CD8-positive, alpha-beta memory T cell (primary cell): ENCODE results near the gene YBX2. TPM values are rescaled to one million over a fixed set of nuclear protein-coding genes. Genes with fewer than 3 reads are reported as not detected.
"Not testable (repeated sequence)": the region's sequence is repeated elsewhere in the genome, so short reads cannot be mapped to it uniquely, and the experiment has no call there.

ENCODE experiments used
- CTCF ChIA-PET: fragments of 350-600 bp; sonication (Branson Sonifier 250); formaldehyde crosslinking; loops from one replicate; lab custom pipeline; 2021; ENCODE audit warnings: antibody characterized with exemption; lab: Charles Lee
- POLR2A ChIA-PET: fragments of 350-600 bp; sonication (Branson Sonifier 250); formaldehyde crosslinking; loops from one replicate; lab custom pipeline; 2021; ENCODE audit warnings: antibody characterized with exemption; lab: Charles Lee
- DNase-seq, 5 donors: peaks; one replicate each; pipeline versions ENCODE4 v3.0.0 to v3.0.0-alpha.2; 2020 to 2022; ENCODE audit warnings: mixed read lengths in 1 of 5
- H3K27ac ChIP-seq: one replicate; pipeline ENCODE4 v1.7.0; 2013; ENCODE audit warnings: low read depth, mild to moderate bottlenecking, low read length, moderate library complexity
- H3K27me3 ChIP-seq: 2 replicates; pipeline ENCODE4 v1.7.0; 2013; ENCODE audit warnings: low read length, mild to moderate bottlenecking; ENCODE audit not compliant: insufficient read depth, poor library complexity, severe bottlenecking
- H3K36me3 ChIP-seq: 2 replicates; pipeline ENCODE4 v1.7.0; 2013; ENCODE audit warnings: mild to moderate bottlenecking, low read length, moderate library complexity; ENCODE audit not compliant: insufficient read depth
- H3K4me1 ChIP-seq: 2 replicates; pipeline ENCODE4 v1.7.0; 2013; ENCODE audit warnings: mild to moderate bottlenecking, low read length, moderate library complexity; ENCODE audit not compliant: insufficient read depth
- H3K4me3 ChIP-seq: 2 replicates; pipeline ENCODE4 v1.7.0; 2013; ENCODE audit warnings: mild to moderate bottlenecking, low read length
- H3K9me3 ChIP-seq: 2 replicates; pipeline ENCODE4 v1.7.0; 2013; ENCODE audit warnings: mild to moderate bottlenecking, low read length
- H3K27ac Mint-ChIP-seq, 8 donors: one replicate each; pipeline ENCODE4 v1.8.0; 2020 to 2021; ENCODE audit warnings: mixed read lengths in 8 of 8, mild to moderate bottlenecking in 6 of 8, inconsistent platforms in 3 of 8, moderate library complexity in 3 of 8
- H3K27me3 Mint-ChIP-seq, 2 donors: one replicate each; pipeline ENCODE4 v1.8.0; 2020 to 2021; ENCODE audit warnings: mixed read lengths in 2 of 2, mild to moderate bottlenecking in 1 of 2, moderate library complexity in 1 of 2
- H3K36me3 Mint-ChIP-seq, 3 donors: one replicate each; pipeline ENCODE4 v1.8.0; 2020 to 2021; ENCODE audit warnings: mixed read lengths in 3 of 3, inconsistent platforms in 1 of 3, mild to moderate bottlenecking in 1 of 3
- H3K4me1 Mint-ChIP-seq, 3 donors: one replicate each; pipeline ENCODE4 v1.8.0; 2020 to 2021; ENCODE audit warnings: mixed read lengths in 3 of 3, inconsistent platforms in 1 of 3, mild to moderate bottlenecking in 1 of 3
- H3K4me3 Mint-ChIP-seq, 7 donors: one replicate each; pipeline ENCODE4 v1.8.0; 2020 to 2021; ENCODE audit warnings: mixed read lengths in 7 of 7, mild to moderate bottlenecking in 6 of 7, moderate library complexity in 4 of 7, inconsistent platforms in 2 of 7
- H3K9me3 Mint-ChIP-seq, 5 donors: one replicate each; pipeline ENCODE4 v1.8.0; 2020 to 2022; ENCODE audit warnings: mixed read lengths in 5 of 5, mild to moderate bottlenecking in 3 of 5, moderate library complexity in 2 of 5, inconsistent platforms in 1 of 5
- polyA plus RNA-seq: library from polyadenylated mRNA; unstranded; fragments of 300-500 nt; fragmentation: Illumina TruSeq; gene quantifications from one replicate; pipeline ENCODE4 v1.2.3, GENCODE V29; 2021
- total RNA-seq, 2 experiments: library from RNA; stranded (reverse); gene quantifications; one replicate each; pipeline ENCODE4 v1.2.3, GENCODE V29; 2021

YBX2 gene
- total RNA-seq (under 1 TPM; 0.07 to 0.26 TPM), polyA plus RNA-seq (not detected)

DNA sequence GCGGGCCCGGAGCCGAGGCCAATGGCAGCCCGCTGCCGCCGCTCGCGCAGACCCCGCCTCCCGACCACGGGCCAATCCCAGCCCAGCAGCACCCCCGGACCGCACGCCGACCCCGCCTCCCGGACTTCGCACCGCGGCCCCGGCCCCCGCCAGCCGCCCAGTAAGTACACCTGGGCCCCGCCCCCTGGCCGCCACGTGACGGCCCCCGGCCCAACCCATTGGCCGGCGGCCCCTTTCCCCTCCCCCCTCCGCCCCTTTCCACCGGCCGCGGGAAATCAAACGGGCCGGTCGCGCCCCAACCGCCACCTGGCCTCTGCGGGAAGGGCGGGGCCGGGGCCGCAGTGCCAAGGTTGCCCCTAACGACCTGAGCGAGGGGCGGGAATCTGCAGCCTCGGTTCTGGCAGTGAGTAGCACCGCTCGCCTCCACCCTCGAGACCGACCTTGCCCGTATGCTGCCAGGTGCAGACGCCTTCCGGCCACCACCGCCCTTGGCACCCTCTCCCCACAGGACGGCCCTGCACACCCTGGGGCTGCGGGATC, at the start of gene YBX2:
Gene YBX2 (minus strand): TSS at position 26 of the 540 bp plus-strand sequence. CDS start 139 bp downstream, outside the sequence.
- Mint-ChIP-seq H3K4me3 (peak within 1 kb of the TSS; percentile 74 to 87 (median 79)), H3K9me3 (peaks cover 0 to 2% (median 0%) of the 10 kb centered on the region in 5 donors), H3K36me3 (no peaks in the 10 kb centered on the region), H3K4me1 (peaks cover 14 to 27% (median 22%) of the 10 kb centered on the region in 3 donors), H3K27me3 (peaks cover 25 to 26% of the 10 kb centered on the region in 2 donors), H3K27ac (peak within 1 kb of the TSS in 6 of 8 donors; percentile 23 to 80 (median 48))
- CTCF ChIA-PET: no interaction called here
- H3K4me1 ChIP-seq: peaks cover 24% of the 10 kb centered on the region
- H3K27ac ChIP-seq: no peak within 1 kb of the TSS
- peak within 1 kb of the TSS; percentile 32 for H3K4me3 ChIP-seq
- POLR2A ChIA-PET: no interaction called here
- DNase-seq: peak; percentile 62 to 79 (median 66)
- H3K36me3 ChIP-seq: no peaks in the 10 kb centered on the region
- no peaks in the 10 kb centered on the region for H3K9me3 ChIP-seq
- H3K27me3 ChIP-seq: peaks cover 7% of the 10 kb centered on the region

DNA sequence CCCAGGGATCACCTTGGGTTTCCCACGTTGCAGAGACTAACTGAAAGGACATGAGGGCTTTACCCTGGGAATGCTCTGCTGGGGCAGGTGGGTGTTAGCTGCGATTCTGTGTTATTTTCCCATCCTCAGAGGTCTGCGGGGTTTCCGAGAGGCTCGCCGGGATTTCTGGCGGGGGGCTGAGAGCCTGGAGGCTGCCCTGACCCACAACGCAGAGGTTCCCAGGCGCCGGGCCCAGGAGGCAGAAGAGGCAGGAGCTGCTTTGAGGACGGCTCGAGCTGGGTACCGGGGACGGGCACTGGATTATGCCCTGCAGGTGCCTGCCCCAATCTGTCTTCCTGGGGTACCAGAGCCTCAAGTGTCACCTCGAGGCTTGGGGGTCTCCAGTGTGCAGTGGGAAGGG, 48.8 kb upstream of the YBX2 start:
- Histone ChIP-seq H3K27ac (no peak overlapping the region), H3K4me3 (no peak overlapping the region), H3K9me3 (no peaks in the 10 kb centered on the region), H3K4me1 (peaks cover 19% of the 10 kb centered on the region), H3K27me3 (no peaks in the 10 kb centered on the region), H3K36me3 (peaks cover 72% of the 10 kb centered on the region)
- ChIA-PET POLR2A (interaction anchor here (1.0 to 1.5 kb wide), 2 partner anchors 38 to 39 kb away, joined by 4 read pairs; no protein-coding TSS in a partner anchor), CTCF (interaction anchor here (1.4 to 9.3 kb wide), 4 partner anchors 7 to 62 kb away, joined by 3 to 79 read pairs (median 10); partner anchors contain the start of genes ACAP1 and SLC2A4)
- Mint-ChIP-seq H3K4me3 (no peak overlapping the region), H3K27ac (peak overlapping the region in 3 of 8 donors; percentile 75 to 81 (median 78)), H3K9me3 (no peaks in the 10 kb centered on the region), H3K36me3 (peaks cover 0 to 82% (median 17%) of the 10 kb centered on the region in 3 donors), H3K27me3 (no peaks in the 10 kb centered on the region), H3K4me1 (peaks cover 15 to 32% (median 25%) of the 10 kb centered on the region in 3 donors)
- DNase-seq: no peak

DNA sequence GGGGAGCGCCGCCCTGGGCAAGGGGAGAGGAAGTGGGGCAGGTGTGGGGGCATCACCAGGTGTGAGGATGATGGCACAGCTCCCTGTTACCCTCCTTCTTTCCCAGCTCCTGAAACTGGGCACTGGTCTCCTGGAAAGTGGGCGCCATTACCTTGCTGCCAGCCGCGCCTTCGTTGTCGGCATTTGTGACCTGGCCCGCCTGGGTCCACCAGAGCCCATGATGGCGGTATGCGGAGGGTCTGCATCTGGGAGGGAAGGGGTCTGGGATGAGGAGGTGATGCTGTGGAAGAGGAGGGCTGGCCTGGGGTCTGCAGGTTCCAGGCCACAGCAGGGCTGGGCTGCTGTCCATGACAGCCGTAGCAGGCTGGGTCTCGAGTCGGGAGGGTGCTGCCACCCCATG, 47.4 kb upstream of the YBX2 start:
- Mint-ChIP-seq H3K36me3 (peaks cover 0 to 80% (median 16%) of the 10 kb centered on the region in 3 donors), H3K9me3 (no peaks in the 10 kb centered on the region), H3K4me3 (peak overlapping the region in 1 of 7 donors; percentile 59), H3K27me3 (no peaks in the 10 kb centered on the region), H3K27ac (peak overlapping the region in 4 of 8 donors; percentile 58 to 75 (median 67)), H3K4me1 (peaks cover 26 to 41% (median 38%) of the 10 kb centered on the region in 3 donors)
- H3K4me1 ChIP-seq: peaks cover 29% of the 10 kb centered on the region
- no peaks in the 10 kb centered on the region for H3K9me3 ChIP-seq
- peak in 1 of 5 donors; percentile 36 for DNase-seq
- ChIA-PET CTCF (interaction anchor here (0.7 to 8.9 kb wide), 4 partner anchors 9 to 62 kb away, joined by 3 to 85 read pairs (median 4); partner anchors contain the start of genes NEURL4 and TMEM95), POLR2A (no interaction called here)
- H3K36me3 ChIP-seq: peaks cover 58% of the 10 kb centered on the region
- no peaks in the 10 kb centered on the region for H3K27me3 ChIP-seq
- no peak overlapping the region for H3K27ac ChIP-seq
- H3K4me3 ChIP-seq: no peak overlapping the region

DNA sequence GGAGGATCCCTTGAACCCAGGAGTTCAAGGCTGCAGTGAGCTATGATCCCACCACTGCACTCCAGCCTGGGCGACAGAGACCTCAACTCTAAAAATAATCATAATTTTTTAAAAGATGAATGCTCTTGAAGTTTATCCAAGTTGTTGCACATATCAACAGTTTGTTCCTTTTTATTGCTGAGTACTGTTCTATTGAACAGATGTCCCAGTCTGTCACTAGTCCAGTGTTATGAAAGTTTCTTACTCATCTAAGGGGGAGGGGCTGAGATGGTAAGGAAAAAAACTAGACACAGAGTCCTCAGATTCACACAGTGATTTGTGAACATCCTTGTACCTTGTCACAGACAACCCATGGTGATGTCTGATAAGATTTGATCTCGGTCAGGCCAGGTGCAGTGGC, 45.7 kb upstream of the YBX2 start:
- Histone ChIP-seq H3K4me1 (peaks cover 40% of the 10 kb centered on the region), H3K36me3 (peaks cover 42% of the 10 kb centered on the region), H3K27me3 (no peaks in the 10 kb centered on the region), H3K4me3 (no peak overlapping the region), H3K9me3 (no peaks in the 10 kb centered on the region), H3K27ac (no peak overlapping the region)
- H3K27ac Mint-ChIP-seq: peak overlapping the region in 6 of 8 donors; percentile 32 to 72 (median 54)
- ChIA-PET CTCF (interaction anchor here (8.9 kb wide), 1 partner anchor 15 kb away, joined by 85 read pairs; the partner anchor contains the start of gene NEURL4), POLR2A (no interaction called here)
- no peak for DNase-seq
- peaks cover 0 to 70% (median 13%) of the 10 kb centered on the region in 3 donors for H3K36me3 Mint-ChIP-seq
- H3K4me1 Mint-ChIP-seq: peaks cover 36 to 50% (median 45%) of the 10 kb centered on the region in 3 donors
- no peaks in the 10 kb centered on the region for H3K27me3 Mint-ChIP-seq
- H3K4me3 Mint-ChIP-seq: peak overlapping the region in 3 of 7 donors; percentile 37 to 89 (median 68)
- no peaks in the 10 kb centered on the region for H3K9me3 Mint-ChIP-seq

DNA sequence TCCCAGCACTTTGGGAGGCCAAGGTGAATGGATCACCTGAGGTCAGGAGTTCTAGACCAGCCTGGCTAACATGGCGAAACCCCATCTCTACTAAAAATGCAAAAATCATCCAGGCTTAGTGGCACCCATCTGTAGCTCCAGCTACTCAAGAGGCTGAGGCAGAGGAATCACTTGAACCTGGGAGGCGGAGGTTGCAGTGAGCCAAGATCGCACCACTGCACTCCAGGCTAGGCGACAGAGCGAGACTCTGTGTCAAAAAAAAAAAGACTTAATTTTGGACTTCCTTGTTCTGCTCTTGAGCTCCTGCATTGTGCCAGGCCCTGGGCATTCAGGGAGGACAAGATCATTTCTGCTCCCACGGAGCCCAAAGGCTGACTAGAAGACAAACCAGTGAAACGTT, 43.2 kb upstream of the YBX2 start:
- Histone ChIP-seq H3K4me1 (peaks cover 60% of the 10 kb centered on the region), H3K4me3 (peak overlapping the region; percentile 99), H3K36me3 (peaks cover 21% of the 10 kb centered on the region)
- peak overlapping the region; percentile 21 to 98 (median 96) for H3K27ac Mint-ChIP-seq
- CTCF ChIA-PET: interaction anchor here (1.0 to 8.9 kb wide), 9 partner anchors 10 to 99 kb away, joined by 3 to 85 read pairs (median 18); partner anchors contain the start of genes NEURL4, TMEM102, TMEM256 and TMEM95
- DNase-seq, H3K27ac ChIP-seq, H3K27me3 ChIP-seq, H3K9me3 Mint-ChIP-seq, H3K9me3 ChIP-seq, H3K27me3 Mint-ChIP-seq: not testable (repeated sequence)
- peak overlapping the region; percentile 88 to 98 (median 93) for H3K4me3 Mint-ChIP-seq
- H3K4me1 Mint-ChIP-seq: peaks cover 43 to 62% (median 59%) of the 10 kb centered on the region in 3 donors
- H3K36me3 Mint-ChIP-seq: peaks cover 0 to 47% (median 7%) of the 10 kb centered on the region in 3 donors
- POLR2A ChIA-PET: interaction anchor here (1.2 to 2.2 kb wide), 9 partner anchors 8 to 223 kb away, joined by 4 to 24 read pairs (median 9); partner anchors contain the start of genes GPS2, SENP3 and TMEM256

DNA sequence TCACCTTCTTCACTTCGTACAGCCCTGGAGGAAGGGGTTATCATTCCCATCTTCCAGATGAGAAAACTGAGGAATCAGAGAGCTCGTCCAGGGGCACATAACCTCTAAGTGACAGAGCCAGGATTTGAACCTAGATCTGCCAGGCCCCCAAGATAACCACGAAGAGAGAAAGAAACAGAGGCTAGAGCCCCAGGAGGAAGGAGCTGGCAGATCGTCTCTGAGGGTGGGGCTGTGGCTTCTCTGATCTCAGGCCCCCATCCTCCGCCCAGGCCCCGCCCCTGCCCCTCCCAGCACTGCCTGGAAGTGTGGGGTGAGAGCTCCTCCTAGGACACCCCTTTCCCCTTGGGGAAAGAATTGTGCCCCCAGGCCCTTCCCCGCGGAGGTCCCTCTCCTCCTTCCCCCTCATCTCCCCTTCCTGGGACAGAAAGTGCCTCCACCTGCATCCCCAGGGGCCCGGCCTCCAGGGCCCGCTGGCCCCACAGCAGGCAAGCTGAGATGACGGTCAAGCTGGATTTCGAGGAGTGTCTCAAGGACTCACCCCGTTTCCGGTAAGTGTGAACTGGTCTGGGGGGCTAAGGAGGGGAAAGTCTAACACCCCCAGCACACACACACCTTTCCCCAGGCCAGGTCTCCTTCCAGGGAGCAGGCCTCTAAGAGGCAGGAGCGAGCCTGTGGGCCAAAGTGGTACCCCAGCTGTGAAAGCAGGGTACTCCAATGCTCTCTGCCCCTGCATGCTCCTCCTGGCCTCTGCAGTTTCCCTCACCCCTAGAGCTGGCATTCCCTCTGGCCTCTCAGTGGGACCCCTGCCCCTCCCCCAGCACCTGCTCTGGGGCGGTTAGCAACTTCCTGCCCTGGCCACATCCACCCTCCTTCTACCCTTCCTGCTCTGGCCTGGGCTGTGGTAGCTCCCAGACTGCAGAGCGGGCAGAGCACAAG, 42.1 kb upstream of the YBX2 start, which contains the start of gene ACAP1:
Gene ACAP1 (plus strand): TSS at position 290 of the 936 bp plus-strand sequence. CDS start 206 bp downstream, at position 496.
- Mint-ChIP-seq H3K27me3 (no peaks in the 10 kb centered on the region), H3K4me3 (peak within 1 kb of the TSS; percentile 88 to 98 (median 93)), H3K4me1 (peaks cover 47 to 68% (median 66%) of the 10 kb centered on the region in 3 donors)

DNA sequence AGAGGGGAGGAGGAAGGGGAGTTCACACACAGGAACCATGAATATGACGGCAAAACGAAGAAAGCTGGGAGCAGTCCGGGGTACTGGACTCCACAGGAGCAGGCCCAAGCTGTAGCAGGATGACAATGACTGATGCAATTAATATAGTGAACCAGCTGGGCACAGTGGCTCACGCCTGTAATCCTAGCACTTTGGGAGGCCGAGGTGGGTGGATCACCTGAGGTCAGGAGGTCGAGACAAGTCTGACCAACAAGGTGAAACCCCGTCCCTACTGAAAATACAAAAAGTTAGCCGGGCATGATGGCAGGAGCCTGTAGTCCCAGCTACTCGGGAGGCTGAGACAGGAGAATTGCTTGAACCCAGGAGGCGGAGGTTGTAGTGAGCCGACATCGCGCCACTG, 41.3 kb upstream of the YBX2 start:
- H3K27ac Mint-ChIP-seq: peak overlapping the region; percentile 81 to 98 (median 97)
- ChIA-PET CTCF (interaction anchor here (1.2 to 8.9 kb wide), 11 partner anchors 10 to 352 kb away, joined by 3 to 85 read pairs (median 7); partner anchors contain the start of genes NEURL4, TMEM102, TMEM95 and TP53), POLR2A (interaction anchor here (0.5 to 2.2 kb wide), 20 partner anchors 9 to 351 kb away, joined by 3 to 24 read pairs (median 4); partner anchors contain the start of genes GABARAP, GPS2, MPDU1 and POLR2A)
- not testable (repeated sequence) for H3K27ac ChIP-seq, DNase-seq, H3K9me3 ChIP-seq, H3K9me3 Mint-ChIP-seq, H3K27me3 ChIP-seq, H3K36me3 ChIP-seq, H3K27me3 Mint-ChIP-seq
- H3K36me3 Mint-ChIP-seq: peaks cover 0 to 31% (median 7%) of the 10 kb centered on the region in 3 donors
- peak overlapping the region; percentile 88 to 98 (median 93) for H3K4me3 Mint-ChIP-seq
- peaks cover 46 to 68% (median 67%) of the 10 kb centered on the region in 3 donors for H3K4me1 Mint-ChIP-seq
- H3K4me1 ChIP-seq: peaks cover 73% of the 10 kb centered on the region
- peak overlapping the region; percentile 99 for H3K4me3 ChIP-seq

More for the DNA sequence above, 42.1 kb upstream of the YBX2 start, which contains the start of gene ACAP1:
- Mint-ChIP-seq H3K36me3 (peaks cover 0 to 37% (median 7%) of the 10 kb centered on the region in 3 donors), H3K9me3 (no peaks in the 10 kb centered on the region), H3K27ac (peak within 1 kb of the TSS; percentile 89 to 98 (median 97))
- no peaks in the 10 kb centered on the region for H3K27me3 ChIP-seq
- peak within 1 kb of the TSS; percentile 99 for H3K4me3 ChIP-seq
- no peaks in the 10 kb centered on the region for H3K9me3 ChIP-seq
- peak; percentile 78 to 90 (median 81) for DNase-seq
- peak within 1 kb of the TSS; percentile 74 for H3K27ac ChIP-seq
- H3K36me3 ChIP-seq: peaks cover 10% of the 10 kb centered on the region
- ChIA-PET CTCF (interaction anchor here (1.0 to 8.9 kb wide), 14 partner anchors 11 to 351 kb away, joined by 3 to 85 read pairs (median 6); partner anchors contain the start of genes NEURL4, TMEM102, TMEM256 and TMEM95), POLR2A (interaction anchor here (0.7 to 2.2 kb wide), 24 partner anchors 9 to 351 kb away, joined by 3 to 24 read pairs (median 4); partner anchors contain the start of genes GABARAP, GPS2, MPDU1 and POLR2A)
- peaks cover 69% of the 10 kb centered on the region for H3K4me1 ChIP-seq
